ENCODE measurements around the gene FOLR1.

GRCh38 chr11:72144807-72145565, 47.0 kb upstream of the FOLR1 start:
- no peak for TF ChIP-seq CTCF (conservative IDR thresholded peaks at IDR 0.05 in 1 of 2, IDR thresholded peaks at IDR 0.05 in 1 of 2; ENCODE audit: extremely low read depth in 1 of 2, insufficient read depth in 1 of 2, low read depth in 1 of 2, low read length in 2 of 2)
- no peak for TF ChIP-seq EZH2 (IDR thresholded peaks at IDR 0.05; ENCODE audit: borderline replicate concordance, low read length)
